ENCODE measurements around the gene REG3A. TPM values are rescaled to one million over a fixed set of nuclear protein-coding genes. Genes with fewer than 3 reads are reported as not detected.

The REG3A gene
- total and polyA plus RNA-seq, 2 of the 8 experiments (the other 6 are each of a cell fraction or from before 2014, with no cell fraction given): not detected

GRCh38 chr2:79138385-79138784 lies 21.2 kb downstream of the REG3A start:
- H2BK20ac ChIP-seq (ENCODE audit: low read length): no peak overlapping the region
- no peaks in the 10 kb centered on the region for H4K20me1 ChIP-seq (replicated peaks in 1 of 2; ENCODE audit: control insufficient read depth in 1 of 2, insufficient read depth in 2 of 2, low read length in 2 of 2)
- 92% methylated on average over 3 of the region's 3 CpGs; no CpG with 5 or more reads in 1 of the 2 experiments for WGBS, 2 experiments (ENCODE audit: extremely low coverage in 1 of 2, insufficient coverage in 1 of 2, insufficient read length in 1 of 2, insufficient replicate concordance in 2 of 2, low coverage in 1 of 2, low lambda C conversion rate in 2 of 2, missing lambda C conversion rate in 1 of 2)
- no peak overlapping the region for H3K4me2 ChIP-seq (ENCODE audit: insufficient read depth in 1 of 2, low read depth in 2 of 2, low read length in 2 of 2)
- H2BK5ac ChIP-seq (ENCODE audit: low read depth, low read length): no peak overlapping the region
- H3K23me2 ChIP-seq (ENCODE audit: low read depth, low read length): no peaks in the 10 kb centered on the region
- H3K14ac ChIP-seq (ENCODE audit: insufficient read length): no peak overlapping the region
- no peak overlapping the region for H3K9ac ChIP-seq (replicated peaks in 1 of 4; ENCODE audit: extremely low read depth in 1 of 4, low read depth in 3 of 4, low read length in 3 of 4)
- H2BK120ac ChIP-seq (replicated peaks; ENCODE audit: low read depth, low read length): no peak overlapping the region
- H3K18ac ChIP-seq (ENCODE audit: extremely low read depth, low read length): no peak overlapping the region
- H3K4me1 ChIP-seq (replicated peaks in 1 of 4; ENCODE audit: control insufficient read depth in 3 of 4, insufficient read depth in 4 of 4, low read length in 3 of 4): no peaks in the 10 kb centered on the region
- H3K9me3 ChIP-seq (ENCODE audit: insufficient read depth in 2 of 2, low read depth in 1 of 2, low read length in 1 of 2): no peaks in the 10 kb centered on the region
- no peak overlapping the region for H2AK5ac ChIP-seq (ENCODE audit: low read depth, low read length)
- no peak overlapping the region for H2BK12ac ChIP-seq (ENCODE audit: low read depth, low read length)
- no peak overlapping the region for H3K23ac ChIP-seq (ENCODE audit: insufficient read length)
- no peak overlapping the region for H3K27ac ChIP-seq (ENCODE audit: low read depth, low read length)
- no peaks in the 10 kb centered on the region for H3K36me3 ChIP-seq (ENCODE audit: control insufficient read depth in 2 of 4, insufficient read depth in 4 of 4, low read length in 3 of 4)
- no peaks in the 10 kb centered on the region for H3K79me1 ChIP-seq (ENCODE audit: low read depth, low read length)
- no peak overlapping the region for H4K8ac ChIP-seq (ENCODE audit: extremely low read depth, insufficient read depth, low read length)
- no peak for DNase-seq (ENCODE audit: low read depth in 1 of 2, low spot score in 2 of 2)
- no peak overlapping the region for H4K91ac ChIP-seq (replicated peaks; ENCODE audit: insufficient read length, low read length)
- FAIRE-seq: no peak
- no peak overlapping the region for H3K4me3 ChIP-seq (ENCODE audit: extremely low read depth in 1 of 4, insufficient read depth in 2 of 4, low read depth in 3 of 4, low read length in 4 of 4)
- POLR2A ChIA-PET (ENCODE audit: partially characterized antibody): no interaction called here
- no peak overlapping the region for H4K5ac ChIP-seq (ENCODE audit: insufficient read length, low read depth, low read length)
- H3K56ac ChIP-seq (replicated peaks; ENCODE audit: insufficient read length, low read depth, low read length): no peak overlapping the region
- no peaks in the 10 kb centered on the region for H3K27me3 ChIP-seq (replicated peaks in 1 of 4; ENCODE audit: control insufficient read depth in 3 of 4, extremely low read depth in 1 of 4, insufficient read depth in 3 of 4, low read length in 3 of 4)
- CTCF ChIA-PET (ENCODE audit: partially characterized antibody): interaction anchor here (1.1 kb wide), 1 partner anchor 65 kb away, joined by 3 read pairs; no protein-coding TSS in a partner anchor
- no peak overlapping the region for H2BK15ac ChIP-seq (ENCODE audit: low read length)
- no peaks in the 10 kb centered on the region for H3K79me2 ChIP-seq (ENCODE audit: control insufficient read depth in 1 of 2, insufficient read depth in 2 of 2, low read length in 2 of 2)
- H3K4ac ChIP-seq (replicated peaks; ENCODE audit: insufficient read length, low read depth, low read length): no peak overlapping the region
- H2AFZ ChIP-seq (ENCODE audit: low read length): no peak overlapping the region
- TF ChIP-seq SP4 (IDR thresholded peaks at IDR 0.05; ENCODE audit: low read length) (no peak), CTBP2 (IDR thresholded peaks at IDR 0.05; ENCODE audit: borderline replicate concordance, insufficient read depth, insufficient read length, low read length) (no peak), POLR2AphosphoS5 (IDR thresholded peaks at IDR 0.05; ENCODE audit: low read depth, low read length) (no peak), JUND (IDR thresholded peaks at IDR 0.05; ENCODE audit: low read length) (no peak), ATF2 (IDR thresholded peaks at IDR 0.05; ENCODE audit: low read length) (no peak), BACH1 (IDR thresholded peaks at IDR 0.05; ENCODE audit: low read length) (no peak), SIX5 (IDR thresholded peaks at IDR 0.05; ENCODE audit: low read depth, low read length) (no peak), BCL11A (IDR thresholded peaks at IDR 0.05; ENCODE audit: low read depth in 2 of 2, low read length in 2 of 2) (no peak), TCF12 (IDR thresholded peaks at IDR 0.05; ENCODE audit: low read depth, low read length) (no peak), SAP30 (IDR thresholded peaks at IDR 0.05; ENCODE audit: insufficient read depth, insufficient replicate concordance, low read length) (no peak)

All from H1 (cell line).